SK-N-SH (cell line): ENCODE results near the gene FLACC1.

Experiments used
- GABPA ChIP-seq: IDR thresholded peaks from 2 replicates; pipeline ENCODE4 v1.4.0; 2012; ENCODE audit warnings: low read depth, mild to moderate bottlenecking
- RFX5 ChIP-seq: IDR thresholded peaks from 2 replicates; pipeline ENCODE4 v1.6.1; 2012; ENCODE audit warnings: mild to moderate bottlenecking, improper control_type of control experiment, low read length
- SMC3 ChIP-seq: IDR thresholded peaks from 2 replicates; pipeline ENCODE4 v1.6.1; 2012; ENCODE audit warnings: low read depth, low read length, improper control_type of control experiment
- TF ChIP-seq, protein P1 (sequence below): fragments of 200-600 bp; sonication (generic); IDR thresholded peaks from 2 replicates; pipeline ENCODE4 v1.6.1; 2017; ENCODE audit warnings: antibody characterized with exemption, mild to moderate bottlenecking, moderate library complexity

- no peak for TF ChIP-seq SMC3
- TF ChIP-seq, protein P1, sequence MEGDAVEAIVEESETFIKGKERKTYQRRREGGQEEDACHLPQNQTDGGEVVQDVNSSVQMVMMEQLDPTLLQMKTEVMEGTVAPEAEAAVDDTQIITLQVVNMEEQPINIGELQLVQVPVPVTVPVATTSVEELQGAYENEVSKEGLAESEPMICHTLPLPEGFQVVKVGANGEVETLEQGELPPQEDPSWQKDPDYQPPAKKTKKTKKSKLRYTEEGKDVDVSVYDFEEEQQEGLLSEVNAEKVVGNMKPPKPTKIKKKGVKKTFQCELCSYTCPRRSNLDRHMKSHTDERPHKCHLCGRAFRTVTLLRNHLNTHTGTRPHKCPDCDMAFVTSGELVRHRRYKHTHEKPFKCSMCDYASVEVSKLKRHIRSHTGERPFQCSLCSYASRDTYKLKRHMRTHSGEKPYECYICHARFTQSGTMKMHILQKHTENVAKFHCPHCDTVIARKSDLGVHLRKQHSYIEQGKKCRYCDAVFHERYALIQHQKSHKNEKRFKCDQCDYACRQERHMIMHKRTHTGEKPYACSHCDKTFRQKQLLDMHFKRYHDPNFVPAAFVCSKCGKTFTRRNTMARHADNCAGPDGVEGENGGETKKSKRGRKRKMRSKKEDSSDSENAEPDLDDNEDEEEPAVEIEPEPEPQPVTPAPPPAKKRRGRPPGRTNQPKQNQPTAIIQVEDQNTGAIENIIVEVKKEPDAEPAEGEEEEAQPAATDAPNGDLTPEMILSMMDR = no peak
- no peak for TF ChIP-seq GABPA
- no peak for TF ChIP-seq RFX5
Observed at GRCh38 chr2:201266629-201267028, 90.5 kb downstream of the FLACC1 start.
